Fibroblast of the aortic adventitia (primary cell): ENCODE results near the gene RARRES2. TPM values are rescaled to one million over a fixed set of nuclear protein-coding genes. Genes with fewer than 3 reads are reported as not detected.

ENCODE experiments used
- DNase-seq: peaks from one replicate; pipeline ENCODE4 v3.0.0-alpha.2; 2010; ENCODE audit warnings: low read depth
- H3K4me3 ChIP-seq: 2 replicates; pipeline ENCODE4 v1.5.1; 2011; ENCODE audit warnings: low read depth, mild to moderate bottlenecking, control low read depth, low read length, moderate library complexity
- CTCF ChIP-seq: IDR thresholded peaks from 2 replicates; pipeline ENCODE4 v1.5.1; 2011; ENCODE audit warnings: mild to moderate bottlenecking, low read length, control low read depth, inconsistent platforms; ENCODE audit not compliant: insufficient read depth
- total RNA-seq: library from RNA; depleted of rRNA; stranded (reverse); fragments of >200 nt; gene quantifications from 2 replicates; pipeline ENCODE4 v1.2.3, GENCODE V29; 2012; ENCODE audit warnings: low replicate concordance

Gene RARRES2
- total RNA-seq, 1 donor = 1.4 TPM

DNA sequence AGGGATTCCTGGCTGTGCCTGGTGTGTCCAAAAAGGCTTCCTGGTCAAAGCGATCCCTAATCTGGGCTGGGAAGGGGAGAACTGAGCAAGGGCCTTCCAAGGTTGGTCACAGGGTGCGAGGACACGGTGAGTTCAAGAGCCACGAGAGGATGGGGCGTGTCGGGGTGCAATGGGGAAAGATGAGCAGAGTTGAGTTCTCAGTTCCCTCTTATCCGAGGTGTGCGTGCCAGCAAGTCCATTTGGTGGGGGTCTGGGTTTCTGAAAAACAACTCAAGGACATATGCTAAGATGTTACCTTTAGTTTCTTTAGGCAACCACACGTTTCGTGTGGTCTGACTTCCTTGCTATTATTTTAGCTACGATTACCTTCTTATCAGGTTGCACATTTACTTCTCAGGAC, 39.0 kb upstream of the RARRES2 start:
- peak overlapping the region; percentile 84 for H3K4me3 ChIP-seq
- no peak for DNase-seq
- no peak for TF ChIP-seq CTCF

- no peak for DNase-seq
- no peak for TF ChIP-seq CTCF
- peak overlapping the region; percentile 84 for H3K4me3 ChIP-seq
These were observed 38.3 kb upstream of the RARRES2 start for GRCh38 chr7:150379441-150380379.

- no peak for TF ChIP-seq CTCF
- DNase-seq = peak; percentile 89
These were observed 37.5 kb upstream of the RARRES2 start, which contains the start of gene ZNF775 for GRCh38 chr7:150378853-150379440. Gene ZNF775, plus strand, starts transcription at chr7:150379330. Its CDS starts 9,141 bp downstream, at chr7:150388471.

GRCh38 chr7:150378115-150378852, 36.9 kb upstream of the RARRES2 start:
- H3K4me3 ChIP-seq = peak overlapping the region; percentile 73
- DNase-seq = peak; percentile 57
- no peak for TF ChIP-seq CTCF

More at GRCh38 chr7:150378853-150379440, 37.5 kb upstream of the RARRES2 start, which contains the start of gene ZNF775:
- H3K4me3 ChIP-seq = peak within 1 kb of the TSS; percentile 84

DNA sequence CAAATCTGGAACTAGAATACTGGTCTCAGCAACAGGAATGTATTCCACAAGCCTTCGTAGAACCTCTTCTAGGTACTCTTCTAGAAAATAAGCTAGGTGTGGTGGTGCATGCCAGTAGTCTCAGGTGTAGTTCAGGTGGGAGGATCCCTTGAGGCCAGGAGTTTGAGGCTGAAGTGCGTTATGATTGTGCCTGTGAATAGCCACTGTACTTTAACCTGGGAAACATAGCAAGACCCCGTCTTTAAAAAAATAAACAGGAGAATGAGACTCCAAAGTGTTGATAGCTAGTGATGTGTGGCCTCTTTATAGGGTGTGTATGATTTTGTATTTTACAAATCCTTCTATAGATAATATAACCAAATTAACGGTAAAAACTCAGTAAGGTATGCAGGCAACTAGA, 36.2 kb upstream of the RARRES2 start:
- DNase-seq = no peak

More for the DNA sequence above, 36.2 kb upstream of the RARRES2 start:
- no peak overlapping the region for H3K4me3 ChIP-seq
- no peak for TF ChIP-seq CTCF
